ENCODE results near the gene LENG8. TPM values are rescaled to one million over a fixed set of nuclear protein-coding genes. Genes with fewer than 3 reads are reported as not detected.
"Not testable (repeated sequence)": the region's sequence is repeated elsewhere in the genome, so short reads cannot be mapped to it uniquely, and the experiment has no call there.

Gene LENG8
- total RNA-seq, 4 donors from 2014 or later: 9.9 to 49.5 (median 15.5) TPM

DNA sequence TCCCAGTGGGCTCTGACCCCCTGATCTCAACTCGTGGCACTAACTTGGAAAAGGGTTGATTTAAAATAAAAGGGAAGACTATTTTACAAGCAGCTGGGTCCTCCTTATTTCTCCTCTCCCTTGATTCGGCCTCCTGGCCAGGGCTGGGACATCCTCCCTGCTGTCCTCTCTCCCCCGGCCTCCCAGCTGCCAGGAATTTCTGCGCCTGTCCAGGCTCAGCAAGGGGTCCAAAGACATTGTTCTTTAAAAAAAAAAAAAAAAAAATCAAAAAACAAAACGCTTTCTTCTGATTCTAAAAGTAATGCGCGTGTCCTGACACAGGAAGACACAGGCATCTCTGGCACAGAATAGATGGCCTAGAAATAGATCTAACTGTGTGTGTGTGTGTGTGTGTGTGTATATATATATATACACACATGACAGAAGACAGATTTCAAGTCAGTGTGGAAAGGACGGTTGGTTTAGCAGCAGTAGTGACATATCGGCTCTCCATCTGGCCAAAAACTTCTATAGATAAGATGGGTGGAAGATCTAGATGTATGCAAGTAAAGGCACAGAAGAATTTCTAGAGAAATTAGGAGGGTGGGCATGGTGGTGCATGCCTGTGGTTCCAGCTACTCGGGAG, 12.3 kb upstream of the LENG8 start:
- H3K9me3 ChIP-seq: no peaks in the 10 kb centered on the region
- TF ChIP-seq, protein P1, sequence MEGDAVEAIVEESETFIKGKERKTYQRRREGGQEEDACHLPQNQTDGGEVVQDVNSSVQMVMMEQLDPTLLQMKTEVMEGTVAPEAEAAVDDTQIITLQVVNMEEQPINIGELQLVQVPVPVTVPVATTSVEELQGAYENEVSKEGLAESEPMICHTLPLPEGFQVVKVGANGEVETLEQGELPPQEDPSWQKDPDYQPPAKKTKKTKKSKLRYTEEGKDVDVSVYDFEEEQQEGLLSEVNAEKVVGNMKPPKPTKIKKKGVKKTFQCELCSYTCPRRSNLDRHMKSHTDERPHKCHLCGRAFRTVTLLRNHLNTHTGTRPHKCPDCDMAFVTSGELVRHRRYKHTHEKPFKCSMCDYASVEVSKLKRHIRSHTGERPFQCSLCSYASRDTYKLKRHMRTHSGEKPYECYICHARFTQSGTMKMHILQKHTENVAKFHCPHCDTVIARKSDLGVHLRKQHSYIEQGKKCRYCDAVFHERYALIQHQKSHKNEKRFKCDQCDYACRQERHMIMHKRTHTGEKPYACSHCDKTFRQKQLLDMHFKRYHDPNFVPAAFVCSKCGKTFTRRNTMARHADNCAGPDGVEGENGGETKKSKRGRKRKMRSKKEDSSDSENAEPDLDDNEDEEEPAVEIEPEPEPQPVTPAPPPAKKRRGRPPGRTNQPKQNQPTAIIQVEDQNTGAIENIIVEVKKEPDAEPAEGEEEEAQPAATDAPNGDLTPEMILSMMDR (IDR thresholded peaks at IDR 0.05 in 4 of 5, conservative IDR thresholded peaks at IDR 0.05 in 1 of 5): no peak
- no peak for TF ChIP-seq POLR2A (IDR thresholded peaks at IDR 0.05)
- peaks cover 8 to 31% of the 10 kb centered on the region in 2 donors for H3K4me1 ChIP-seq
- H3K27ac ChIP-seq: no peak overlapping the region
- ATAC-seq (peak in 1 of 2 donors; percentile 48), DNase-seq (no peak)
- H3K27me3 ChIP-seq: peaks cover 6 to 9% (median 6%) of the 10 kb centered on the region in 3 donors
- no peak overlapping the region for H3K4me3 ChIP-seq
- intact Hi-C loops (cut with DNase I; ENCODE audit: low total_unique reads) (no loop called here), in situ Hi-C loops (cut with MboI; ENCODE audit: low sequenced_read_pairs in 4 of 4) (no loop called here)
- no peaks in the 10 kb centered on the region for H3K36me3 ChIP-seq

DNA sequence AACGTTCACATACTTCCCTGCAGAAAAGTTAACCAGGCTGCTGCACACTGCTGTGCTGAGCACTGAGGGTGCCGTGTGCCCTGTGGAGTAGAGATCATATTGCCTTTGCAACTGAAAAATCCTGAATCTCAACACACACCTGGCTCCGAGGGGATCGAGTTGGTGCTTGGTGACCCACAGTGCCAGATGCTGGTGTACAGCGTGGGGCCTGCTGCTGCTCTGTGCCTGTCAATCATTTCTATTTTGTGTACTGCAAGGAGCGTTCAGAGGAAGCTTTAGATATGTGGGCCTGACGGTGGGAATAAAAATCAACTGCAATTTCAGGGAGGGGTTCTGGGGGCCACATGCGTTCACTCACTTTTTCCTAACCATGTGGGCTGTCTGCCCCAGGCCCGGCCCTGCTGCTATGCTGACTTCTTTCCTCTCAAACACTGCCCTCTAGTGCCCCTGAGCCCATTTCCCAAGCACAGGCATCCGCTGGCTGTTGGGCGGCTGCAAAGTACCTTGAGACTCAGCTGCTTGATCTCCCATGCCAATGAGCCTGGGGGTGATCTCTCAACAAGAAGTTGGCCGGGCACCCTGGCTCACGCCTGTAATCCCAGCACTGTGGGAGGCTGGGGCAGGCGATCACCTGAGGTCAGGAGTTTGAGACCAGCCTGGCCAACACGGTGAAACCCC, 9.7 kb upstream of the LENG8 start:
- H3K4me3 ChIP-seq: no peak overlapping the region
- TF ChIP-seq, protein P1 (IDR thresholded peaks at IDR 0.05 in 4 of 5, conservative IDR thresholded peaks at IDR 0.05 in 1 of 5): no peak
- TF ChIP-seq POLR2A (IDR thresholded peaks at IDR 0.05): no peak
- H3K36me3 ChIP-seq: no peaks in the 10 kb centered on the region
- no peaks in the 10 kb centered on the region for H3K9me3 ChIP-seq
- no peak overlapping the region for H3K27ac ChIP-seq
- intact Hi-C loops (cut with DNase I; ENCODE audit: low total_unique reads) (no loop called here), in situ Hi-C loops (cut with MboI; ENCODE audit: low sequenced_read_pairs in 4 of 4) (no loop called here)
- H3K4me1 ChIP-seq: peaks cover 8 to 26% of the 10 kb centered on the region in 2 donors
- no peak for DNase-seq
- ATAC-seq: no peak
- no peaks in the 10 kb centered on the region for H3K27me3 ChIP-seq

DNA sequence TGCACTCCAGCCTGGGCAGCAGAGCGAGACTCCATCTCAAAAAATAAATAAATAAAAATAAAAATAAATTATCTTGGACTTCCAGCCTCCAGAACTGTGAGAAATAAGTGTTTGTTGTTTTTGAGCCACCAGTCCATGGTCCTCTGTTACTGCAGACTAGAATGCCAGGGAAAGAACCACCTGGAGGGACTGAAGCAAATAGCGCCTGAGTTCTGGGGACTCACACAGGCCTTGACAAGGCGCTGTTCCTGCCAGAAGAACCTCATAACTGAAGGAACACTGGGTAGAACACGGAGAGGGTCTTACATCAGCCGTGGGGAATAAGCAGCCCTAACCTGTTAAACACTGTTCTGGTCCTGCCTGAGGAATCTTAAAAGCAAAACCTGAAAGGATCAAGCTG, 8.4 kb upstream of the LENG8 start:
- no peak for DNase-seq
- no peaks in the 10 kb centered on the region for H3K9me3 ChIP-seq
- peaks cover 0 to 11% of the 10 kb centered on the region in 2 donors for H3K36me3 ChIP-seq
- H3K27me3 ChIP-seq: no peaks in the 10 kb centered on the region
- TF ChIP-seq, protein P1 (IDR thresholded peaks at IDR 0.05 in 4 of 5, conservative IDR thresholded peaks at IDR 0.05 in 1 of 5): no peak
- in situ Hi-C loops (cut with MboI; ENCODE audit: low sequenced_read_pairs in 4 of 4): no loop called here
- no peak for ATAC-seq
- no peak overlapping the region for H3K4me3 ChIP-seq
- no peak overlapping the region for H3K27ac ChIP-seq
- intact Hi-C loops (cut with DNase I; ENCODE audit: low total_unique reads): no loop called here
- peaks cover 8 to 13% of the 10 kb centered on the region in 2 donors for H3K4me1 ChIP-seq

DNA sequence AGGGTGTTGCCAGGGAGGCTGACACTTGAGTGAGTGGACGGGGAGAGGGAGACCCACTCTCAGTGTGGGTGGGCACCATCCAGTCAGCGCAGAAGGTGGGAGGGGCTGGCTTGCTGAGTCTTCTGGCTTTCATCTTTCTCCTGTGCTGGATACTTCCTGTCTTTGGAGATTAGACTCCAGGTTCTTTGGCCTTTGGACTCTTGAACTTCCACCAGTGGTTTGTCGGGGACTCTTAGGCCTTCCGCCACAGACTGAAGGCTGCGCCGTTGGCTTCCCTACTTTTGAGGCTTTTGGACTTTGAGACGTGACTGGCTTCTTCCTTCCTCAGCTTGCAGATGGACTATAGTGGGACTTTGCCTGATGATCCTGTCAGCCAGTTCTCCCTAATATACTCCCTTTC, 4.3 kb upstream of the LENG8 start:
- Histone ChIP-seq H3K36me3 (peaks cover 0 to 12% of the 10 kb centered on the region in 2 donors), H3K4me3 (no peak overlapping the region), H3K9me3 (no peaks in the 10 kb centered on the region), H3K4me1 (peaks cover 3 to 13% of the 10 kb centered on the region in 2 donors), H3K27me3 (no peaks in the 10 kb centered on the region), H3K27ac (no peak overlapping the region)
- TF ChIP-seq, protein P1 (IDR thresholded peaks at IDR 0.05 in 4 of 5, conservative IDR thresholded peaks at IDR 0.05 in 1 of 5): no peak
- TF ChIP-seq POLR2A (IDR thresholded peaks at IDR 0.05): no peak
- ATAC-seq (no peak), DNase-seq (no peak)
- intact Hi-C loops (cut with DNase I; ENCODE audit: low total_unique reads): no loop called here
- in situ Hi-C loops (cut with MboI; ENCODE audit: low sequenced_read_pairs in 4 of 4): no loop called here

DNA sequence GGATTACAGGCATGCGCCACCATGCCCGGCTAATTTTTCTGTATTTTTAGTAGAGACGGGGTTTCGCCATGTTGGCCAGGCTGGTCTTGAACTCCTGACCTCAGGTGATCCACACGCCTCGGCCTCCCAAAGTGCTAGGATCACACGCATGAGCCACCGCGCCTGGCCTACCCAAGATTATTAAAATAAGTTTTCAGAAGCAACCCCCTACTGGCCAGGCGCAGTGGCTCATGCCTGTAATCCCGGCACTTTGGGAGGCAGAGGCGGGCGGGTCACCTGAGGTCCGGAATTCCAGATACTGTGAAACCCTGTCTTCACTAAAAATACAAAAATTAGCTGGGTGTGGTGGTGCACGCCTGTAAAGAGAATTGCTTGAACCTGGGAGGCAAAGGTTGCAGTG, 2.6 kb upstream of the LENG8 start:
- in situ Hi-C loops (cut with MboI; ENCODE audit: low sequenced_read_pairs in 4 of 4); H3K9me3 ChIP-seq; H3K4me3 ChIP-seq; intact Hi-C loops (cut with DNase I; ENCODE audit: low total_unique reads); H3K27me3 ChIP-seq; ATAC-seq; H3K27ac ChIP-seq; DNase-seq: not testable (repeated sequence)
- H3K4me1 ChIP-seq: peaks cover 19 to 26% of the 10 kb centered on the region in 2 donors
- H3K36me3 ChIP-seq: peaks cover 0 to 18% of the 10 kb centered on the region in 2 donors

All from gastrocnemius medialis (tissue), 4 donors.